ELF-1 (cell line): Measurements from ENCODE around the gene DPEP1.

Source experiments
- DNase-seq: peaks from one replicate; pipeline ENCODE4 v3.0.0-alpha.2; 2016; ENCODE audit warnings: low read depth, low spot score

DPEP1 gene

DNA sequence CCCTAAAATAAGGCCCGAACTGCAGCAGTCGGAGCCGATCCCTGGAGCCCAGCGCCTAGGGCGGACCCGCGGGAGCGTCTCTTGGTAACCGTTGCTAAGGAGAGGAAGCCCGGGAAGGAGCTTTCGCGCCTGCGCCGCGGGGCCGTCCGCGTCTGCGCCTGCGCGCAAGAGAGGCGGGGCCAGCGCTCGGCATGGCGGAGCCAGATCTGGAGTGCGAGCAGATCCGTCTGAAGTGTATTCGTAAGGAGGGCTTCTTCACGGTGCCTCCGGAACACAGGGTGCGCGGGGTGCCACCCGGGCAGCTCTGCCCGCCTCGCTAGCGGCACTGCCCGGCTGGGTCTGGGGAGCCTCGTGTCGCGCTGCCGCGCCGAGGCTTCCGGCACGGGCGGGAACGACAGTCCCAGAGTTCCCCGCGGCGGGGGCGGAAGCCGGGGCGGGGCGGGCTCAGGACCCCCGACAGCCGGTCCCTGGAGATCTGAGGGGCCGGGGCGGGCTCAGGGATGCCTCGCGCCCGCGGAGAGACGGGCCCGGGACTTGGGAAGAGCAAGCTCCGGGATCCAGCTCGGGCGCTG lies 73.2 kb downstream of the DPEP1 start, which contains the start of gene CDK10:
Gene CDK10, plus strand, starts transcription at position 170 of the 572 bp plus-strand sequence. Its CDS starts 22 bp downstream, at position 192.
- peak; percentile 96 for DNase-seq

DNA sequence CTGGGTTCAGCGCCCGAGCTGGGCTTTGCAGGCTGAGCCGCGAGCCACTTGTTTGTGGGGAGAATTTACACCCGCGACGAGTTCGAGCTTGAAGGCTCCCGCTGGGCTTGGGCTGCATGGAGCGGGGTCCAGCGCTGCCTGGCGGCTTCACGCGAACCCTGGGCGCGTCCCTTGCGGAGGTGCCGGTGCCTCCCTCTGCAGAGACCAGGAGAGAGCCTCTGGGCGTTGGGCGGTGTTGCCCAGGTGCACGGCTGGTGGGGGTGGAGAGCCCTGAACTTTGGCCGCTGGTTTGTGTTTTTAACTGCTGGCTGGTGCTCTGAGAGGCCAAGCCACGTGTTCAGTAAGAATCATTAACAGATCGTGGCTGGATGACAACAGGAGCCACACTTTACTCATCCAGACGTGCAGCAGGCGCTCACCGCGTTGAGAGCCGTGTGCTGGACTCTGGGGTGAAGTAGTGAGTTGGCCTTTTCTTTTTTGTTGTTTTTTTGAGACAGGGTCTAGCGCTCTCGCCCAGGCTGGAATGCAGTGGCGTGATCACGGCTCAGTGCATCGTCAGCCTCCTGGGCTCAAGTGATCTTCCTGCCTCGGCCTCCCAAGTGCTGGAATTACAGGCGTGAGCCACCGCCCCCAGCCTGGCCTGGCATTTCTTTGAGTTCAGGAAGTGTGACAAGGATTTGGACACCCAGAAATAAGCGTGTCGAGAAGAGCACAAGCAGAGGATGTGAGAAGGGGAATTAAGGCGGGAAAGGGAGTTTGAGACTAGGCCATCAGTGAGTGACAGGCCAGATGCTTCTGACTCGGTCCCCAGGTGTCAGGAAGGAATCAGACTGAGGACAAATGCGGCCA lies 73.9 kb downstream of the DPEP1 start:
- DNase-seq = peak; percentile 71
